ENCODE measurements around the gene TMCC1.
A peak's percentile ranks its signal among the peaks of the same experiment; 100 is the strongest.
"Not testable (repeated sequence)": the region's sequence is repeated elsewhere in the genome, so short reads cannot be mapped to it uniquely, and the experiment has no call there.

The TMCC1 gene

DNA sequence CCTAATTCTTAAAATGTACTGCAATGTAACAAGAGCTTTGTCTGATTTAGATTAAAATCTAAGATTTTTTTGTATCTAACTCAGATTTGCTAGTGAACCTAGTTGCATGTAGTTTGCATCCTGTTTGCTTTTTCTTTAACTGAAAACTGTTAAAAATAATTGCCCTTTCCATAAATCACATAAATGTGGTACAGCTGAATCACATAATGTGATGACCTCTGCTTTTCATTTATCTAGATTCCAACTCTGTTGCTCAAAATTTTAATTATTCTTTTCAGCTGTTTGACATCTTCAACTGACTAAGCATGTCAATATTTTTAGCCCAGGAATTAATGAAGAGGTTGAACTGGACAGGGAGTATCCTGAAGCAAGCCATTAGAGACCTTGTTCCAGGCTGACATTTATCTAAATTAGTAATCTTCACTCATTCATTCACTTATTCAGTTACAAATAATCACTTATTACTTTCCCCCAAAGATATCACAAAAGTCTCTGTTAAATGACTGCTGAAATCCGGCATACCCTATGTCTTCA is 185.1 kb downstream of the TMCC1 start:
- DNase-seq: no peak

DNA sequence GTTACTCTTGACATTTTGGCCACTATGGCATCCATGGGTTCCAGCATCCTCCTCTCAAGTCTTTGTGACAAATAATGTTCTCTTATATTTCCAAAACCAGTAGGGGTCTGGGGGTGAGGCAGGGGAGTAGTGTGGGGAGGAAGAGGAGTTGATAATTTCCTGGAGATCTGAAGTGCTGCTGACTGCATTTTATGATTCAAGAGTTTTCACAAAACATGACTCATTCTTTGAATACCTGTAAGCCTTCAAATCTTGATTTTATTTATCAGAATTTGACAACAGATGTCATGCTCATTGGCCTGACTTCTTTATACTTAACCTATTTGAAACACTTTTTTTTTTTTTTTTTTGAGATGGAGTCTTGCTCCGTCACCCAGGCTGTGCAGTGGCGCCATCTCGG is 188.2 kb downstream of the TMCC1 start:
- DNase-seq: no peak

DNA sequence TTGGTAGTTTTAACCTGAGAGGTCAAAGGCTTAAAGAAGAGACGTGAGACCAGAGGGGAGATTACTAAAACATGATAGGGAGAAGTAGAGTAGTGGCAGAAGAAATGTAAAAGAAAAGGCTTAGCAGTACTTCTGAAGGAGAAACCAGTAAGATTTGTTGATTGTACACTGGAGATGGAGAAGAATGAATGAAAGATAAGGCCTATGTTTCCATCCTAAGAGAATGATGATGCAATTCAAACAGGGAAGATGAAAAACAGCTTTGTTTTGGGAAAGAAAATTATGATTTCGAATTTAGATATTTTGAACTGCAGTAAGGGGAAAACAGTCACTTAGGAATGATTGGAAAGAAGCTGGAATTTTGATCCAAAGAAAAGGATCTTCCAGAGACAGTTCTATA is 189.6 kb downstream of the TMCC1 start:
- peak; percentile 45 for DNase-seq

DNA sequence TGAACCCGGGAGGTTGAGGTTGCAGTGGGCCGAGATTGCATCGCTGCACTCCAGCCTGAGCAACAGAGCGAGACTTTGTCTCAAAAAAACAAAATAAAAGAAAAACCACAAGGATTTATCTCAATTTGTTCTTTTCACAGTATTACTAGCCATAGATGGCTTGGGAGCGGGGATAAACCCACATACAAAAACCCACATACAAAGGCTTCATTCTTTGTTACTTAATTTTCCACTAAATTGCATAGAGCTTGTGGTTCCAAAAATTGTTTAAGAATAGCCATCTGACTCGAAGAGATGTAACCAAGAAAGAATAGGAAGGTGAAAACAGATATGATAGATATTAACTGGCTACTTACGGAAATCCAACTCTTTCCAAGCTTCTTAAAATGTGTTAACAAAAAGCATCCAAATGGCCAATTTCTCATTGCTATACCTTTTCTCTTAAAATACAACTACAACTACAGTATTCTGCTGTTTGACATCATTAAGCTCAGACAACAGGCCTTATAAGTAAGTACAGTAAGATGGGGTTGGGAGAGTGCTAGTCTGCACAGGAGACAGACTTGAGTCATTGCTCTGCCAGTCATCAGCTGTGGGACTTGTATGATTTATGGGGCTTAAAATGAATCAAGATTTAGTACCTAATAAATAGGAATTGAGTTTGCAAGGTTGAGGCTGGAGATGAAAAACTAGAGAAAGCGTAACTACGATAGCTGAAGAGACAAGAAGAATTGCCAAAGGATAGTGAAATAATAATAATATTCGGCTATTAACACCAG is 190.4 kb downstream of the TMCC1 start:
- DNase-seq: no peak

DNA sequence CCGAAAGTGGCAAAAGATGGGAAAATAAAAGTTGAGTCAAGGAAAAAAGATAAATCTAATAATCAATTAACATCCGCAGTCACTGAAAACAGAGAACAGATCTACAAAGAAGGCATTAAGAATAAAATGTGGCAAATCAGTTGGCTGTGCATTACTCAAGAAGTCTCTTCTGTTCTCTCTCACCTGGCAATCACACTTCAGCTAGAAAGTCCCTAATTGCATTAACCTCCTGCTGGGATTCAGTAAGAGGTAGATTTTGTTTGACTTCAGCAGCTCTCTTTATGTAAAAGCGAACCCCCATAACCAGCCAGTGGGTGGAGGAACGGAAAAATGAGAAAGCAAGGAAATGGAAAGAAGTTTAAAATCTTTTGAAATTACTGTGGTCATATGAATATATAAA is 192.3 kb downstream of the TMCC1 start:
- no peak for DNase-seq

DNA sequence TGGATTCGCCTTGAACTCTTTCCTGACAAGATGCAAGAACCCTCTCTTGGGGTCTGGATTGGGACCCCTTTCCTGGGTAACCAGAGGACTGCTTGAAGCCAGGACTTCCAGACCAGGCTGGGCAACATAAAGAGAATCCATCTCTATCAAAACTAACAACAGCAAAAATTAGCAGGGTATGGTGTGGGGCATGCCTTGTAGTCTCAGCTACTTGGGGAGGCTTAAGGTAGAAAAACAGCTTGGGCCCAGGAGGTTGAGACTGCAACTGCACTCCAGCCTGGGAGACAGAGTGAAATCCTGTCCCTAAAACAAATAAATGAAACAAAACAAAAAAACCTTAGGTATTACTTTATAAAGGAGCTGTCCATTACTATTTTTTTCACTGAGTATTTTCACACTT is 193.9 kb downstream of the TMCC1 start:
- no peak for DNase-seq

DNA sequence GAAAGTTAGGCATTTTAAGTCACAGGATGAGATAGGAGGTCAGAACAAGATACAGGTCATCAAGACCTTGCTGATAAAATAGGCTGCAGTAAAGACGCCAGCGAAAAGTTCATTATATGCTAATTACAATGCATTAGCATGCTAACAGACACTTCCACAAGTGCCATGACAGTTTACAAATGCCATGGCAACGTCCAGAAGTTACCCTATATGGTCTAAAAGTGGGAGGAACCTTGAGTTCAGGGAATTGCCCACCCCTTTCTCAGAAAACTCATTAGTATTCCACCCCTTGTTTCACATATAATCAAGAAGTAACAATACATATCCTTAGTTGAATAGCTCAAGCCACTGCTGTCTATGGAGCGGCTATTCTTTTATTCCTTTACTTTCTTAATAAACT is 194.3 kb downstream of the TMCC1 start:
- DNase-seq: peak; percentile 96

DNA sequence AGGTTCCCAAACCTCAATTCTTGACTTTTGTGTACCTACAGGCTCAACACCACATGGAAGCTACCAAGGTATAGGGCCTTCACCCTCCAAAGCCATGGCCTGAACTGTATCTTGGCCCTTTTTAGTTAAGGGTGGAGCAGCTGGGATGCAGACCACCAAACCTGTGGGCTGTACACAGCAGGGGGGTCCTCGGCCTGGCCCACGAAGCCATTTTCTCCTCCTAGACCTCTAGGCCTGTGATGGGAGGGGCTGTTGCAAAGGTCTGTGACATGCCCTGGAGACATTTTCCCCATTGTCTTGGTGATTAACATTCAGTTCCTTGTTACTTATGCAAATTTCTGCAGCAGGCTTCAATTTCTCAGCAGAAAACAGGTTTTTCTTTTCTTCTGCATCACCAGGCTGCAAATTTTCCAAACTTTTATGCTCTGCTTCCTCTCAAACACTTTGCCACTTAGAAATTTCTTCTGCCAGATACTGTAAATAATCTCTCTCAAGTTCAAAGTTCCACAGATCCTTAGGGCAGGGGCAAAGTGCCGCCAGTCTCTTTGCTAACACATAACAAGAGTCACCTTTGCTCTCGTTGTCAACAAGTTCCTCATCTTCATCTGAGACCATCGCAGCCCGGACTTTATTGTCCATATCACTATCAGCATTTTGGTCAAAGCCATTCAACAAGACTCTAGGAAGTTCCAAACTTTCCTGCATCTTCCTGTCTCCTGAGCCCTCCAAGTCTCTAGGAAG is 196.1 kb downstream of the TMCC1 start:
- no peak for DNase-seq

DNA sequence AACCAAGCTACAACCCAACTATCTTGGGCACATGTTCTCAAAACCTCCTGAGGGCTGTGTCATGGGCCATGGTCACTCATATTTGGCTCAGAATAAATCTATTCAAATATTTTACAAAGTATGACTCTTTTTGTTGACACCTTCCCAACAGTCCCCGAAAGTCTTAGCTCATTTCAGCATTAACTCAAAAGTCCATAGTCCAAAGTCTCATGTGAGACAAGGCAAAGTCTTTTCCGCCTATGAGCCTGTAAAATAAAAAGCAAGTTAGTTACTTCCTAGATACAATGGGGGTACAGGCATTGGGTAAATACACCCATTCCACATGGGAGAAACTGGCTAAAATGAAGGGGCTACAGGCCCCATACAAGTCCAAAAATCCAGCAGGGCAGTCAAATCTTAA is 197.1 kb downstream of the TMCC1 start:
- not testable (repeated sequence) for DNase-seq

DNA sequence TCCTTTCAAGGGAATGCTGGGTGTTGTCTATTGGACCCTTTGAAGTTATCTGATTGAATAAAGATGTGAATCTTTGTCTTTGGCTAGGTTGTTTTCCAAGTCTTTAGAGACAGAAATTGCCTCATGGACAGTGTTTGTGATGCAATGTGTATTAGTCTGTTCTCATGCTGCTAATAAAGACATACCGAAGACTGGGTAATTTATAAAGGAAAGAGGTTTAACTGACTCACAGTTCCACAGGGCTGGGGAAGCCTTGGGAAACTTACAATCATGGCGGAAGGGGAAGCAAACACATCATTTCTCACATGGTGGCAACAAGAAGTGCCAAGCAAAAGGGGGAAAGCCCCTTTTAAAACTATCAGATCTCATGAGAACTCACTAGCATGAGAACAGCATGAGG is 198.3 kb downstream of the TMCC1 start:
- DNase-seq: no peak

DNA sequence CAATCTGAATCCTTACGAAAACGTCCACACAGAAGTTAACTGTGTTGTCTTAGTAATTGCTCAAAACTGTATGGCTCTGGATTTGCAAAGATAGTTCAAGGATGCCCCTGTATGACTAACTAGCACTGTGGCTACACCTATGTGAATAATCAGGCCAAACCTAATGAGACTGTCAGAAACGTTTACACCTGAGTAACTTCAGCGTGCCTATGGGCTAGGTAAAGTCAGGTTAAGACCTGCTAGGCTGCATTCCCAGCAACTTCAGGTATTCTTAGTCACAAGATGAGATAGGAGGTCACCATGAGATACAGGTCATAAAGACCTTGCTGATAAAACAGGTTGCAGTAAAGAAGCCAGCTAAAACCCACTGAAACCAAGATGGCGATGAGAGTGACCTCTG is 199.3 kb downstream of the TMCC1 start:
- no peak for DNase-seq

DNA sequence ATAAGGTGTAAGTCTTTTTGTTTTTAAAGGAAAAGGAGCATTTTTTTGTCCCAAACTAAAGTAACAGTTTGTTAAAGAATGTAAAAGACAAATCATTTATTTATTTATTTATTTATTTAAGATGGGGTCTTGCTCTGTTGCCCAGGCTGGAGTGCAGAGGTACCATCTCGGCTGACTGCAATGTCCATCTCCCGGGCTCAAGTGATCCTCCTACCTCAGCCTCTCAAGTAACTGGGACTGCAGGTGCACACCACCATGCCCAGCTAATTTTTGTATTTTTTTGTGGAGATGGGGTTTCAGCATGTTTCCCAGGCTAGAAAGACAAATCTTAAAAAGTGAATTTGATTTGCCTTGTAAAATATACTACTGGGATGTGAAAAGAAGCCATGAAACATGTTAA is 200.8 kb downstream of the TMCC1 start:
- no peak for DNase-seq

DNA sequence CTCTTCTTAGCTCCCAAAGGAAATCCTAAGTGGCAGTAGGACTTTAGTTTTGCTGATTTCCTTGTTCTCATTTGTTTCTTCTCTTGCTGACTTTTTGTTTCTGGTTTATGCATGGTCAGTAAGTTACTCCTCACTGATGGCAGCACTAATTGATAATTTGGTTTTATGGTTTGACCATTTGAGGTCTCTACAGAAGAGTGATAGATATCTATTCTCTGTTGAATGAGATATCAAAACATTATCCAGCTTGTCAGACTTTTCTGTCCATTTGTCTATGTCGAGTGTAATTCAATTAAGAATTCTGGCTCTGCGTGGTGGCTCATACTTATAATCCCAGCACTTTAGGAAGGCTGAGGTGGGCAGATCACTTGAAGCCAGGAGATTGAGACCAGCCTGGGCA is 202.5 kb downstream of the TMCC1 start:
- DNase-seq: no peak

DNA sequence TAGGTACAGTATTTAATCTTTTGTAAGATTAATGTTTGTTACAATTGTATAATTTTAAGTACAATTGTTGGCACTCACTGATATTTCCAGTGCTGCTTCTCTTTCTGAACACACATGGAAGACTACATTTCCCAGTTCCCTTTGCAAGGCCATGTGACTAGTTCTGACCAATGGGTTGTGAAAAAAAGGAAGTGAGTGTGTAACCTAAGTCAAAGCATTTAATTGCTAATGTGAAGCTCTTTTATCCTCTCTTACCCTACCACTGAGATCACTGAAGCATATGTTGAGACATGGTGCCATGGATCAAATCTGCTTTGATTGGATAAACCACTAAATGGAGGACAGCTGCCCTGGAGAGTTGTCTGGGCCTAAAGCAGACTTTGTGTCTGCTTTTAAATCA is 203.1 kb downstream of the TMCC1 start:
- peak; percentile 81 for DNase-seq

DNA sequence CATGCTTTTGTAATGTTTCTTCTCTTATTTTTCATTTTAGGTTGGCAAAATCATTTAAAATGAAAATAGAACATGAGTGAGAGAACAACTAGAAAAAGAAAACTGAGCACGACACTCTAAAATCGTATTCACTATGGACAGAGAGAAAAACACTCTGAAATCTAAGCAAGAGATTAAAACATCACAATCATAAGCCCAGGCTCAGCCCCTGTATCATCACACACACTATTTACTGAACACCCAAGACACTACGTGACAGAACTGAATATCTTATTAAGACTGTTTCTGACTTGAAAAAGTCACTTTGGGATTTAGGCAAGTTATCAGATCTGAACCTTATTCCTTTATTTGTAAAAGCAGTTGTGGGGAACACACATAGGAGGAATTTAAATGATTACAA is 204.5 kb downstream of the TMCC1 start:
- DNase-seq: no peak

DNA sequence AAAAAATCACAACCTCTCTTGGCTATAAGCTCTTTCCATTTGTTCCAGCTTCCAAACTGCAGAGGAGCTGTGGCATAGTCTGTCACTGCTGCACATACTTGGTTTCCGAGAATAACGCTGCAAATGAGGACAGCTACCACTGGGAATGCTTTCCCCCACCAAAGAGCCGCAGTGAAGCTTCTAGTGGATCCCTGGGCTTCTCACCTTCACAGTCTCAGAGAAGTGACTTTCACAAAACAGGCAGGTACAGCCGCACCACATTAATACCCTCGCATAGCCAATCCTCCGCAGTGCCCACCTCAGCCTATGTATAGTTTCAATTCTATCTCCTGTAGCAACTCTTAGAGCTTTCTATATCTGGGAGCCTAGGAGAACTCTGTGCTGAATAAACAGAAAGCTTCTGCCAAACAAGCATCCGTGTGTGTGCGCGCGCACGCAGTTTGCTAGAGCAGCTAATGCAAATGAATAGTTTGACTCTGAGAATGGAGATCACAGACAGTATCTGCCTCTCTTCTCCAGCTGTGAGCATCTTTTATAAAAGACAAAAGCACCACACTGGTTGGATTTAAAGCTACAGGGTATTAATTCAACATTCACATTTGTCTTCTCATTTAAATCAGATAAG is 205.1 kb downstream of the TMCC1 start:
- DNase-seq: no peak

DNA sequence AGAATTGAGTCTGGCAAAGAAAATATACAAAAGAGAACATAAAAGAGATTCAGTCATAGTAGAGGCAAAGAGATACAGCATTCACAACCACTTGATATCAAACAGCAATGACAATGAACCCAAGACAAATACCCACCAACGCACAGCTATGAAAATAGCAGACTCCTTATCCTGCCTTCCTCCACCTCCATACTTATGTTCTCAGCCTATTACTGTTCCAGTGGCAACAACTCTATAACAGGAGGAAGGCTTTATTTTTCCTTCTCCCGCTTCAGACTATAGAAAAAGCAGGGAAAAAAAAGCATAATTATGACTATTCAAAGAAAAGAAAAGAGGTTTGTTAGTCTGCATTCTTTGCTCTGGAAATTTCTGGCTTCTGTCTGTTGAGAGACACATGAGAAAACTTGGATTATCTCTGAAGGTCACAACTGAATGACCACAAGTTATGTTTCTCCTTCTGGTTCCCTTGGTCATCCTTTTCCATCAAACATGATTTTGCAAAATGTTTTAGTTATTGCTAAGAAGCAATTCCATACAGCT is 205.9 kb downstream of the TMCC1 start:
- no peak for DNase-seq

DNA sequence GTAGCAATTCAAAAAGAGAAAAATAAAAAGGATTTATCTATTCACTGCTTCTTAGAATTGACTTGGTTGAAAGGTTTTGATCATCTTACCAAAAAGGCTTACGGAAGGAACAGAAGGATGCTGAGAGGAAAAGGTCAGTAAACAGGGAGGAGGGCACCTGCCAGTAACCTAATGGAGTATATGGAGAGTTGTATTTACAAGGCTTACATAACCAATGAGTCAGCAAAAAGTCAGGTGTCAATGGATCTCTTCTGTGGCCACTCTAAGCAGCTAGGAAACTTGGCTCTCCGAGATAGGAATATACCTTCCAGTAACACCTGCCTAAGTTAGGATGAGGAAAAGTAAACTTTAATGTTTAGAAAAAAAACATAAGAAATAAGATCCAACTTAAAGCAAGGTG is 206.6 kb downstream of the TMCC1 start:
- DNase-seq: peak; percentile 39

DNA sequence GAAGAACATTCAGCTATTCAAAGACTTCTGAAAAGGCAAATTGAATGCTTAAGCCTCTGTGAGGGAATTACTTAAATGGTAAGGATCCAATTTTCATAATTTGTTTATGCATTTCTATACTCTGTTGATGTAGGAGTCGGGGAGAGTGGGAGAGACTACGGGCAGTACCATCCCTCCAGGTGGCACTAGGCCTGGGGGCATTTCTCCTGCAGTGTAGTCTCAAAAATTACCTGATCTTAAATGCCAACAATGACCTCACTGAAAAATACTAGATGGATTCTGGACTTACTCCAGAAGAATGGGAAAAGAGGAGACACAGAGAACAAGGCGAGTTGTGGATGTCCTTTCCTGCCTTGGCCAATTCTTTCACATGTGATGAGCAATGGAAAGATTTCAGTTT is 209.2 kb downstream of the TMCC1 start:
- DNase-seq: no peak

DNA sequence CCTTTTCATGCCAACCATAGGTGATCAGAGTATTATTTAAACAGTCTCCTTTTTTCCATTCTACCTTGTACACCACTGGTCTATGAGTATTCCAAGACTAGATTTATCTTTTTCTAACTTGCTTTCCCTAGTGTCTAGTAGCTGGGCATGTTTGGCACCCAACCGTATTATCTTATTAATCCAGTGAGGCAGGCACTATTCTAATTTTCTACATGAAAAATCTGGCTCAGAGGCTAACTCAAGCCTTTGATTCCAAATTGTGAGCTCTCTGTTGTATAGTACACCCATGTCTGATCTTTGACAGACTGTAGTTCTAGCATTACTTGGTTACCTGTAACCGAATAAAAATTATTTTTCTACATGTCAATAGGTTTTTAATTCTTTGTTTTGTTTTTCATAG is 210.3 kb downstream of the TMCC1 start:
- no peak for DNase-seq

DNA sequence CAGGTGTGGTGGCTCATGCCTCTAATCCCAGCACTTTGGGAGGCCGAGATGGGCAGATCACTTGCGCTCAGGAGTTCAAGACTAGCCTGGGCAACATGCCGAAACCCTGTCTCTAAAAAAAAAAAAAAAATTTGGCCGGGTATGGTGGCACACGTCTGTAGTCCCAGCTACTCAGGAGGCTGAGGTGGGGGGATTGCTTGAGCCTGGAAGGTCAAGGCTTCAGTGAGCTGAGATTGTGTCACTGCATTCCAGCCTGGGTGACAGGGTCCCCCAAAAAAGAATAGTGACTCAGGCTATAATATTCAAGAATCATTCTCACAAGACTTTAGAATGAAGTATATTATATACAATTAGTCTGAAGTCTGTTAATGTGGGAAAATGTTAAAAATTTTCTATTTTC is 216.5 kb downstream of the TMCC1 start:
- no peak for DNase-seq

DNA sequence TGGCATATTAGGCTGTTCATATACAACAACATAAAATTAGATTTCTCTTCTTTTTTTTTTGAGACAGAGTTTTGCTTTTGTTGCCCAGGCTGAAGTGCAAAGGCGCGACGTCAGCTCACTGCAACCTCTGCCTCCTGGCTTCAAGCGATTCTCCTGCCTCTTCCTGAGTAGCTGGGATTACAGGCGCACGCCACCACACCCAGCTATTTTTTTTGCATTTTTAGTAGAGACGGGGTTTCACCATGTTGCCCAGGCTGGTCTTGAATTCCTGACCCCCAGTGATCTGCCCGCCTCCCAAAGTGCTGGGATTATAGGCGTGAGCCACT is 218.8 kb downstream of the TMCC1 start:
- not testable (repeated sequence) for DNase-seq

DNA sequence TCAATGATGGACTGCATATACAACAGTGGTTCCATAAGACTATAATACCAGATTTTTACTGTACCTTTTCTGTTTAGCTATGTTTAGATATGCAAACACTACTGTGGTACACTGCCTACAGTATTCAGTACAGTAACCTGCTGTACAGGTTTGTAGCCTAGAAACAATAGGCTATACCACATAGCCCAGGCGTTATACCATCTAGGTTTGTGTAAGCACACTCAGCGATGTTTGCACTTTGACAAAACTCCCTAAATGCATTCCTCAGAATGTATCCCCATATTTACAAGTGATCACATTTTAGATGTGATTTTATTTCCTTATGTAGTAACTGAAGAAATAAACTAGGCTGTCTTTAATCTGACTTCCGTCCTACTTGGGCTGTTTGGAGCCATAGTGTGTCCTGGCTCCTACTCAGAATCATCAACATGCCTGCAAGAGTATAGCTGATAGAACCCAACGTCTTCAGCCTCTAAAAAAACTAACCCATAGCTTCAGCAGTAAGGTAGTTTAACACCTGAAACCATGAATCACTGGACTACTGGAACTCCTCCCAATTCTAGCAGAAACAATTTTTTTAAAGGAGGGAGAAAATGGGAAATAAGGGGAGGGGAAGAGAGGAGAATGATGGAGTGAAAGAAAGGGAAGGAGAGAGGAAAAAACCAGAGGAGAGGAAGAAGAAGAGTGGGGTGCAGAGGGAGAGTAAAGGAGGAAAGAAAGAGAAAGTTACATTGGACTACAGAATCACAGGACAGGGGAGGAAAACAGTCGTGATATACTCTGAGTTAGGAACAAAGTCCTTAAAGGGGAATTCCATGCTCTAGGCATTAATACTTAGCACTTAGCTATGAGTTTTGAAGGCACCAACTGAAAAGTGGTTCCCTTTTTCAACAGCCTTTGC is 219.4 kb downstream of the TMCC1 start:
- no peak for DNase-seq
